Loucy (cell line): ENCODE data around the gene CUL4B.

Experiments used
- H2AFZ ChIP-seq: fragments of 200-600 bp; sonication (generic); 2 replicates; pipeline ENCODE4 v1.6.0; 2016; ENCODE audit warnings: antibody characterized with exemption, mild to moderate bottlenecking, low read length, moderate library complexity
- H3F3A ChIP-seq: fragments of 200-600 bp; 2 replicates; pipeline ENCODE4 v1.6.0; 2016; ENCODE audit warnings: antibody characterized with exemption, low read depth, mild to moderate bottlenecking
- H3K27me3 ChIP-seq: fragments of 200-600 bp; sonication (generic); 2 replicates; pipeline ENCODE4 v1.6.1; 2014; ENCODE audit warnings: low read length, mild to moderate bottlenecking; ENCODE audit not compliant: insufficient read depth, poor library complexity, severe bottlenecking
- H3K36me3 ChIP-seq: fragments of 200-600 bp; sonication (generic); 2 replicates; pipeline ENCODE4 v1.6.1; 2016; ENCODE audit warnings: low read length; ENCODE audit not compliant: insufficient read depth
- H3K4me1 ChIP-seq: fragments of 200-600 bp; sonication (generic); 2 replicates; pipeline ENCODE4 v1.5.1; 2014; ENCODE audit warnings: low read length, mild to moderate bottlenecking; ENCODE audit not compliant: insufficient read depth, poor library complexity, severe bottlenecking
- H3K4me2 ChIP-seq: fragments of 200-600 bp; sonication (generic); 2 replicates; pipeline ENCODE4 v1.6.0; 2014; ENCODE audit warnings: antibody characterized with exemption, low read length, low read depth, mild to moderate bottlenecking; ENCODE audit not compliant: poor library complexity, severe bottlenecking
- H3K4me3 ChIP-seq: fragments of 200-600 bp; sonication (generic); 2 replicates; pipeline ENCODE4 v1.5.1; 2014; ENCODE audit warnings: low read length, mild to moderate bottlenecking, mixed read lengths; ENCODE audit not compliant: poor library complexity, severe bottlenecking
- H3K79me2 ChIP-seq: fragments of 200-600 bp; sonication (generic); 2 replicates; pipeline ENCODE4 v1.6.1; 2014; ENCODE audit warnings: low read length; ENCODE audit not compliant: insufficient read depth
- H3K9ac ChIP-seq: fragments of 200-600 bp; sonication (generic); 2 replicates; pipeline ENCODE4 v1.6.0; 2014; ENCODE audit warnings: mild to moderate bottlenecking, low read depth, low read length, moderate library complexity; ENCODE audit not compliant: poor library complexity, severe bottlenecking
- H3K9me2 ChIP-seq: fragments of 200-600 bp; sonication (generic); replicated peaks from 2 replicates; pipeline ENCODE4 v1.6.1; 2016; ENCODE audit warnings: low read depth, low read length, mixed read lengths
- H3K9me3 ChIP-seq: fragments of 200-600 bp; sonication (generic); 2 replicates; pipeline ENCODE4 v1.6.1; 2014; ENCODE audit warnings: mild to moderate bottlenecking, antibody characterized with exemption, low read length, low read depth; ENCODE audit not compliant: insufficient read depth
- H4K20me1 ChIP-seq: fragments of 200-600 bp; sonication (generic); 2 replicates; pipeline ENCODE4 v1.6.0; 2014; ENCODE audit warnings: antibody characterized with exemption, low read length, mild to moderate bottlenecking; ENCODE audit not compliant: insufficient read depth, poor library complexity, severe bottlenecking
- CTCF ChIP-seq: fragments of 200-600 bp; sonication (generic); conservative IDR thresholded peaks from 2 replicates; pipeline ENCODE4 v1.5.1; 2014; ENCODE audit warnings: mild to moderate bottlenecking, antibody characterized with exemption, low read length
- EZH2phosphoT487 ChIP-seq: fragments of 200-600 bp; IDR thresholded peaks from 2 replicates; pipeline ENCODE4 v1.6.1; 2018; ENCODE audit warnings: antibody characterized with exemption, mild to moderate bottlenecking, moderate library complexity, borderline replicate concordance

The CUL4B gene

GRCh38 chrX:120568609-120569008 is 7.8 kb upstream of the CUL4B start:
- no peak overlapping the region for H3K4me3 ChIP-seq
- no peak overlapping the region for H3K4me2 ChIP-seq
- H3K9me3 ChIP-seq, result no peaks in the 10 kb centered on the region
- H3F3A ChIP-seq, result no peaks in the 10 kb centered on the region
- H2AFZ ChIP-seq, result no peak overlapping the region
- H3K9ac ChIP-seq, result no peak overlapping the region
- H3K79me2 ChIP-seq, result no peaks in the 10 kb centered on the region
- no peaks in the 10 kb centered on the region for H4K20me1 ChIP-seq
- H3K27me3 ChIP-seq, result no peaks in the 10 kb centered on the region
- H3K9me2 ChIP-seq, result no peaks in the 10 kb centered on the region
- TF ChIP-seq EZH2phosphoT487 (no peak), CTCF (no peak)
- no peaks in the 10 kb centered on the region for H3K36me3 ChIP-seq
- H3K4me1 ChIP-seq, result no peaks in the 10 kb centered on the region

GRCh38 chrX:120568035-120568434 is 7.3 kb upstream of the CUL4B start:
- H3K27me3 ChIP-seq, result no peaks in the 10 kb centered on the region
- TF ChIP-seq EZH2phosphoT487, result no peak
- TF ChIP-seq CTCF, result no peak
- no peak overlapping the region for H3K4me3 ChIP-seq
- no peaks in the 10 kb centered on the region for H3K4me1 ChIP-seq
- no peaks in the 10 kb centered on the region for H3K9me3 ChIP-seq
- H3K79me2 ChIP-seq, result no peaks in the 10 kb centered on the region
- H3K9ac ChIP-seq, result no peak overlapping the region
- H2AFZ ChIP-seq, result no peak overlapping the region
- no peaks in the 10 kb centered on the region for H3K36me3 ChIP-seq
- H4K20me1 ChIP-seq, result no peaks in the 10 kb centered on the region
- H3K4me2 ChIP-seq, result no peak overlapping the region
- H3K9me2 ChIP-seq, result no peaks in the 10 kb centered on the region
- H3F3A ChIP-seq, result no peaks in the 10 kb centered on the region

DNA sequence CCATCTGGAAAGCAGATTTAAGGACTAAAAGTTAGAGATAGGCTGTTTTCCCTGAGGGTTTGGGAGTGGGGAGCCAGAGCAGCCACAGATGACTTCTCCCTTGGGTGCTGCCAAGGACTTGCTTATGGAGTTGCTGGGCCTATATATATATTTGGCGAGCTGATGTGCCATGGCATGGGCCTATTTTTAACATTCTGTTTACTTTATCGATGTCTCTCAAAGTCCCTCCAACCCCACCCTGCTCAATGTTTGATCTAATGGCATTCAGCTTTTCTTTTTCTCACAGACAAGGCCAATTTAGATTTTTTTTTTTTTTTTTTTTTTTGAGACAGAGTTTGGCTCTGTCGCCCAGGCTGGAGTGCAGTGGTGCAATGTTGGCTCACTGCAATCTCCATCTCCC is 6.1 kb upstream of the CUL4B start:
- no peaks in the 10 kb centered on the region for H3K27me3 ChIP-seq
- H3K9me2 ChIP-seq, result no peaks in the 10 kb centered on the region
- no peak overlapping the region for H3K4me3 ChIP-seq
- H3K4me2 ChIP-seq, result no peak overlapping the region
- no peaks in the 10 kb centered on the region for H4K20me1 ChIP-seq
- H3K4me1 ChIP-seq, result peaks cover 7% of the 10 kb centered on the region
- H2AFZ ChIP-seq, result no peak overlapping the region
- no peak overlapping the region for H3K9ac ChIP-seq
- TF ChIP-seq CTCF (no peak), EZH2phosphoT487 (no peak)
- H3K9me3 ChIP-seq, result no peaks in the 10 kb centered on the region
- H3K79me2 ChIP-seq, result peaks cover 8% of the 10 kb centered on the region; the same call in 1 of the 2 replicates
- H3K36me3 ChIP-seq, result no peaks in the 10 kb centered on the region
- H3F3A ChIP-seq, result no peaks in the 10 kb centered on the region
